ENCODE results near the gene CCP110. TPM values are rescaled to one million over a fixed set of nuclear protein-coding genes. Genes with fewer than 3 reads are reported as not detected.

CCP110 gene
- total and polyA plus RNA-seq, 2 of the 13 experiments (the other 11 are each of a cell fraction or from before 2014, with no cell fraction given): 10.0 to 11.1 TPM

DNA sequence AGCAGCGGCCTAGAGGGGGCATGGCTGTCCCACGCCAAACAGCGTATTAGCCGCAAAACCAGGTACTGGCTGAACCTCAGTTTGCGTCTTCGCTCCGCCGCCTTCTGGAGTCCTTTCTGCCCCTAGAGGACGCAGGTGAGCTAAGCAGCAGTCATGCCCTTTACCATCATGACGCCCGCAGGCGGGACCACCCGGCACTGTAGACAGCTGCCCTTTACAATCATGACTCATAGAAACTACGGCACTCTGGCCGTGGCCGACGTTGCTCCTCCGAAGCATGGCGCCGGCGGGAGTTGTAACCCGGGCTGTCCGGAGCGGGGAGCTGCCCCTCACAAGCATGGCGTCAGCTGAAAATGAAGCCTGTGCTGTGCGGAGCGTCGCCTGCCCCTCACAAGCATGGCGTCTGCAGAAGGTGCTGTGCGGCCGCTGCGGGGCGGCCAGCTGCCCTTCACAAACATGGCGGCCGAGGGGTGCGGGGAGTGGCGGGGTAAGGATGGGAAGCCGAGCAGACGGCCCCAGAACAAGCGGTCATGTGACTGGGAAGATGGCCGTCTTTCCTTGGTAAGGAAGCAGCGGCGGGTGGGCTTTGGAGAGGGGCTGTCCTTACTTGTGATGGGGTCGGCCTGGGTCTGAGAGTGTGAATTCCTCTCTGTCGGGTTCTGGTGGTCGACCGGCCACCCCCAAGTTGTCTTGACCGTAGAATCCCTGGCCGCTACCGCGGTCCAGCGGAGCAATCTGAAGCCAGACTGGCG is 31.6 kb downstream of the CCP110 start, which contains the start of gene VPS35L (continued):
- TF ChIP-seq ZNF510 (CRISPR knock-in tag; IDR thresholded peaks at IDR 0.05; ENCODE audit: low read depth) (no peak), PCBP2 (optimal IDR thresholded peaks at IDR 0.05; ENCODE audit: low read depth, low read length, poor library complexity, severe bottlenecking) (no peak), ZNF644 (CRISPR knock-in tag; IDR thresholded peaks at IDR 0.05; ENCODE audit: low read depth) (peak; percentile 90), SP140L (CRISPR knock-in tag; IDR thresholded peaks at IDR 0.05; ENCODE audit: borderline replicate concordance) (no peak), ZNF296 (CRISPR knock-in tag; conservative IDR thresholded peaks at IDR 0.05) (0 out of 2 replicates have a peak, but pooled peaks have one; percentile 1), ATF1 (CRISPR knock-in tag; IDR thresholded peaks at IDR 0.05) (peak; percentile 85), ZNF101 (CRISPR knock-in tag; IDR thresholded peaks at IDR 0.05; ENCODE audit: borderline replicate concordance, low read depth) (0 out of 2 replicates have a peak, but pooled peaks have one; percentile 76), ZNF234 (CRISPR knock-in tag; conservative IDR thresholded peaks at IDR 0.05) (no peak; the same call in 1 of the 2 replicates), ZC3H13 (CRISPR knock-in tag; IDR thresholded peaks at IDR 0.05) (peak; percentile 76; the same call in 1 of the 2 replicates), AHR (CRISPR knock-in tag; IDR thresholded peaks at IDR 0.05) (peak; percentile 68; the same call in 1 of the 2 replicates), ZSCAN20 (CRISPR knock-in tag; IDR thresholded peaks at IDR 0.05; ENCODE audit: borderline replicate concordance) (peak; percentile 79; the same call in 1 of the 2 replicates), TRIM24 (CRISPR knock-in tag; IDR thresholded peaks at IDR 0.05) (no peak), SMC3 (IDR thresholded peaks at IDR 0.05; ENCODE audit: low read length) (no peak), SATB2 (CRISPR knock-in tag; IDR thresholded peaks at IDR 0.05) (peak; percentile 4; the same call in 1 of the 2 replicates), ZNF749 (CRISPR knock-in tag; IDR thresholded peaks at IDR 0.05; ENCODE audit: borderline replicate concordance) (no peak), MAFG (CRISPR knock-in tag; IDR thresholded peaks at IDR 0.05) (0 out of 2 replicates have a peak, but pooled peaks have one; percentile 23)
- TF ChIP-seq, protein P1, sequence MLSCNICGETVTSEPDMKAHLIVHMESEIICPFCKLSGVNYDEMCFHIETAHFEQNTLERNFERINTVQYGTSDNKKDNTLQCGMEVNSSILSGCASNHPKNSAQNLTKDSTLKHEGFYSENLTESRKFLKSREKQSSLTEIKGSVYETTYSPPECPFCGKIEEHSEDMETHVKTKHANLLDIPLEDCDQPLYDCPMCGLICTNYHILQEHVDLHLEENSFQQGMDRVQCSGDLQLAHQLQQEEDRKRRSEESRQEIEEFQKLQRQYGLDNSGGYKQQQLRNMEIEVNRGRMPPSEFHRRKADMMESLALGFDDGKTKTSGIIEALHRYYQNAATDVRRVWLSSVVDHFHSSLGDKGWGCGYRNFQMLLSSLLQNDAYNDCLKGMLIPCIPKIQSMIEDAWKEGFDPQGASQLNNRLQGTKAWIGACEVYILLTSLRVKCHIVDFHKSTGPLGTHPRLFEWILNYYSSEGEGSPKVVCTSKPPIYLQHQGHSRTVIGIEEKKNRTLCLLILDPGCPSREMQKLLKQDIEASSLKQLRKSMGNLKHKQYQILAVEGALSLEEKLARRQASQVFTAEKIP (CRISPR knock-in tag; IDR thresholded peaks at IDR 0.05; ENCODE audit: borderline replicate concordance): no peak
- TF ChIP-seq, protein P2, sequence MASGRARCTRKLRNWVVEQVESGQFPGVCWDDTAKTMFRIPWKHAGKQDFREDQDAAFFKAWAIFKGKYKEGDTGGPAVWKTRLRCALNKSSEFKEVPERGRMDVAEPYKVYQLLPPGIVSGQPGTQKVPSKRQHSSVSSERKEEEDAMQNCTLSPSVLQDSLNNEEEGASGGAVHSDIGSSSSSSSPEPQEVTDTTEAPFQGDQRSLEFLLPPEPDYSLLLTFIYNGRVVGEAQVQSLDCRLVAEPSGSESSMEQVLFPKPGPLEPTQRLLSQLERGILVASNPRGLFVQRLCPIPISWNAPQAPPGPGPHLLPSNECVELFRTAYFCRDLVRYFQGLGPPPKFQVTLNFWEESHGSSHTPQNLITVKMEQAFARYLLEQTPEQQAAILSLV (CRISPR knock-in tag; IDR thresholded peaks at IDR 0.05; ENCODE audit: borderline replicate concordance): peak; percentile 89; the same call in 1 of the 2 replicates
- TF ChIP-seq, protein P3, sequence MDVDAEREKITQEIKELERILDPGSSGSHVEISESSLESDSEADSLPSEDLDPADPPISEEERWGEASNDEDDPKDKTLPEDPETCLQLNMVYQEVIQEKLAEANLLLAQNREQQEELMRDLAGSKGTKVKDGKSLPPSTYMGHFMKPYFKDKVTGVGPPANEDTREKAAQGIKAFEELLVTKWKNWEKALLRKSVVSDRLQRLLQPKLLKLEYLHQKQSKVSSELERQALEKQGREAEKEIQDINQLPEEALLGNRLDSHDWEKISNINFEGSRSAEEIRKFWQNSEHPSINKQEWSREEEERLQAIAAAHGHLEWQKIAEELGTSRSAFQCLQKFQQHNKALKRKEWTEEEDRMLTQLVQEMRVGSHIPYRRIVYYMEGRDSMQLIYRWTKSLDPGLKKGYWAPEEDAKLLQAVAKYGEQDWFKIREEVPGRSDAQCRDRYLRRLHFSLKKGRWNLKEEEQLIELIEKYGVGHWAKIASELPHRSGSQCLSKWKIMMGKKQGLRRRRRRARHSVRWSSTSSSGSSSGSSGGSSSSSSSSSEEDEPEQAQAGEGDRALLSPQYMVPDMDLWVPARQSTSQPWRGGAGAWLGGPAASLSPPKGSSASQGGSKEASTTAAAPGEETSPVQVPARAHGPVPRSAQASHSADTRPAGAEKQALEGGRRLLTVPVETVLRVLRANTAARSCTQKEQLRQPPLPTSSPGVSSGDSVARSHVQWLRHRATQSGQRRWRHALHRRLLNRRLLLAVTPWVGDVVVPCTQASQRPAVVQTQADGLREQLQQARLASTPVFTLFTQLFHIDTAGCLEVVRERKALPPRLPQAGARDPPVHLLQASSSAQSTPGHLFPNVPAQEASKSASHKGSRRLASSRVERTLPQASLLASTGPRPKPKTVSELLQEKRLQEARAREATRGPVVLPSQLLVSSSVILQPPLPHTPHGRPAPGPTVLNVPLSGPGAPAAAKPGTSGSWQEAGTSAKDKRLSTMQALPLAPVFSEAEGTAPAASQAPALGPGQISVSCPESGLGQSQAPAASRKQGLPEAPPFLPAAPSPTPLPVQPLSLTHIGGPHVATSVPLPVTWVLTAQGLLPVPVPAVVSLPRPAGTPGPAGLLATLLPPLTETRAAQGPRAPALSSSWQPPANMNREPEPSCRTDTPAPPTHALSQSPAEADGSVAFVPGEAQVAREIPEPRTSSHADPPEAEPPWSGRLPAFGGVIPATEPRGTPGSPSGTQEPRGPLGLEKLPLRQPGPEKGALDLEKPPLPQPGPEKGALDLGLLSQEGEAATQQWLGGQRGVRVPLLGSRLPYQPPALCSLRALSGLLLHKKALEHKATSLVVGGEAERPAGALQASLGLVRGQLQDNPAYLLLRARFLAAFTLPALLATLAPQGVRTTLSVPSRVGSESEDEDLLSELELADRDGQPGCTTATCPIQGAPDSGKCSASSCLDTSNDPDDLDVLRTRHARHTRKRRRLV (CRISPR knock-in tag; IDR thresholded peaks at IDR 0.05): peak; percentile 91
